Suppressor macrophage treated with lipopolysaccharide for 1 hour (primary cell): ENCODE data around the gene CHST9.

Experiments
- DNase-seq, 3 donors: peaks; one replicate each; pipeline ENCODE4 v3.0.0-alpha.2; 2020 to 2022

The CHST9 gene

DNA sequence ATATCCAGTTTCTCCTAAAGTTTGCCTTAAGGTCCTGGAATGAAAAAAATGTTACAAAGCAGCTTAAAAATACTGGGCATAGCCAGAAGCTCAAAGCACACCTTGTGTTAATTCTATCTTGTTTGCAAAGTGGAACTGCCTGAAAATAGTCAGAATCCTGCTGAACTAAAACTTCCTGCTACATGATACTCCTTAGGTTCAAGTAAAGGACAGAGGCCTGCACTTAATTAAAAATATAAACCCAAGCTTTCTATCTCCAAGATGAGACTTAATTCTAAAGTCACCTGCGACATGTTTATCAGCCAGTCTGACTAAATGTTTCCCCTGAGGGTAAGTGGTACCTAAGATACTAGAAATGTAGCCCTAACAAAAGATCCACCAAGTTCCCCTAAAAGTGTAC is 103.4 kb downstream of the CHST9 start:
- no peak for DNase-seq

DNA sequence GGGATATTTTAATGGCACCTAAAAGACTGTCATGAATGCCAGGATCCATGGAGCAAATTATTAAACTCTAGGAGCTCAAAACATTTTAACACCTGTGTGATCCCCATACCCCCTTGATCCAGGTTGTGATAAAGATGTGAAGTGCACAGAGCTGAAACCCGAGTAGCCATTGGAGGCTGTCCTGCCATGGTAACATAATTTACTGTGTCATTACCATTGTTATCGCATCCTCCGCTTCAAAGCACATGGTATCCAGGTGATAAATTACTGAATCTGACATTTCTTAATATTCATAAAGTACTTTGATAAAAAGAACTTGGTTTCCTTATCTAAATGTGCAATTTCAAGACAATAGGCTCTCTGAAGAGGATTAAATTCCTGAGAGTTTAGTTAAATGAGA is 109.3 kb downstream of the CHST9 start:
- DNase-seq: no peak

DNA sequence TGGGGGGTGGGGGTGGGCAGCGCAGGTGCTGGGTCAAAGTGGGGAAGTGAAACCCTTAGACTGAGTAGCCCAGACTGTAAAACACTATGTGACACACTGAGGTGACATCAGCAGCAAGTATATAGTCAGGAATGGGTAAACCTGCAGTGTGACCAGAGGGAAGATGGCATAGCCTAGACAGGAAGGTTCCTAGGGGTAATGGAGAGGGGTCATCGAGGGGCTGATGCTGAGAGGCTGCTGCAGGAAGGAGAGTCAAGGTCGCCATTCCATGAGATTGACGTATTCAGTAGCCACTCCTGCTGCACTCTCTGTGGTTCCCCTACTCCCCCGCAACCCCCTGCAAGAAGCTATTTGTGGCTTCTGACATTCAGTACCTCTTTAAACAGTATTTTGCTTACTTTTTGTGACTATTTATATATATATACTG is 111.7 kb downstream of the CHST9 start:
- no peak for DNase-seq

- no peak for DNase-seq
Measured at GRCh38 chr18:27064673-27065072, 120.4 kb downstream of the CHST9 start.

GRCh38 chr18:27062802-27063201 is 122.3 kb downstream of the CHST9 start:
- no peak for DNase-seq

GRCh38 chr18:27061488-27062095 is 123.5 kb downstream of the CHST9 start:
- no peak for DNase-seq

- no peak for DNase-seq
Measured at GRCh38 chr18:27057519-27058234, 127.4 kb downstream of the CHST9 start.

GRCh38 chr18:27054926-27055325 is 130.2 kb downstream of the CHST9 start:
- DNase-seq: no peak

DNA sequence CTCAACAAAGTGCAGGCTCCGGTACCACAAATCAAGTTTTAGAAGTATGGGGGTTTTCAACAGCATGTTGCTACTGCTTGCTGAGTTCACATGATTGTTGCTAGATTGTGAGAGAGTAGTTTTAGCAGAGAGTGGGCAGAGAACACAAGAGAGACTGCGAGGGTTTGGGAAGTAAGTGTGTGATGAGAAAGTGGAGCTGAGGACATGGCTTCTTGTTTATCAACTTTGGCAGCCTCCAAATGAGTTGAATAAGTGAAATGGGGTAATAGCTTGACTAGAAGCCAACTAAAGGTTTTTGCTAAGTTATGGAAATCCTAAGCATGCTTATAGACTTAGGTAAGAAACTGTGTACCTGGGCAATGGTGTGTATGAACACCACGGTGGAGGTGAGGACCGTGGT is 135.1 kb downstream of the CHST9 start:
- no peak for DNase-seq

DNA sequence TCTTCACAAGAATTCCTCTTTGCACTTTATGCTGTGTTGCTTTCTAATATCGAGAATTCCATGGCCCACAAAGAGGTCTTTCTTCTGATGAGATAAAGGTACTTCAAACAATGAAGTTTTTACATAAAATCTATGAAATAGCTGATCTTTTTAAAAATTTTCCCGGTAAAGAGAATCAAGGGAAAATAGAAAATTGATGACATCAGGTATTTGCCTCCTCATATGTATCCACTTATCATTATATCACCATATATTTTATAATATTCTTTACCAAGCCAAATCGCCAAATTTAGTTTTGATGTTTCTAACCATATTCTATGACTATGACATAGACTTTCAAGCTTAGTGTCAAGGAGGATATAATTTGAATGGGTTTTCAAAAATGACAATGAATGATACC is 139.8 kb downstream of the CHST9 start:
- no peak for DNase-seq

- DNase-seq: no peak
Measured at GRCh38 chr18:27042177-27042576, 142.9 kb downstream of the CHST9 start.

DNA sequence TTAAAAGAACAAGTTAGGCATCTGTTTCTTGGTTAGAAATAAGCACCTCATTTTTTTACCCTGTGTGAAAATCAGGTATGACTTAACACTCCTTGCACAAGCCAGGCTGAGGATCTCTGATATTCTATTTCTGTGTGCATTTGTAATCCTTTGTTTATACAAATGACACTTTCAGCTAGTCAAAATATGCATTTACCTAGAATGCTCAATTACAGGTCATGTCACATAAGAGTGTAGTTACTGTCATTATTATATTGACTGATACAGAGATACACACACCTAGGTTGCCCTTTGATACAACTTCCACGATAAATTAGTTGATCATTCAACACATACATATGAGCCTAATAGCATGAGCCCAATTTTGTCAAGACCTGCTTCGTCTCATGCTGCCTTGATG is 144.3 kb downstream of the CHST9 start:
- no peak for DNase-seq

DNA sequence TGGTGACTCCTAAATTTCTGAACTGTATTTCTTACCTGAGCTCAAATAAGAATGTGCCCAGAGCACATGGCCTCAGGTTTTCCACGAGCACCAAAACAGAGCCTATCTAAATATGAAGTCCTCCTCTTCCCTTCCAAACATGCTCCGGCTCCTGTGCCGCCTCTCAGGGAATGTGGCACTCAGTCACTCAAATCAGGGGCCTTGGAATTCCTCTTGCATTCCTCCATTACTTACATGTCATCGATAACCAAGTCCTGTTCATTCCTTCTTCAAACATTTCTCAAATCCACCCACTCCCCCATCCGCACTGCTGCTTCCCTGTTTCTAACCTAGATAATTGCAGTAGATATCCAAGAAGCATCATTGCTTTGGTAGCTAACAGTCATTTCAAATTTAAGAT is 151.4 kb downstream of the CHST9 start:
- DNase-seq: no peak

- no peak for DNase-seq
Measured at GRCh38 chr18:27030421-27030820, 154.7 kb downstream of the CHST9 start.

GRCh38 chr18:27022477-27022876 is 162.6 kb downstream of the CHST9 start:
- DNase-seq: no peak

GRCh38 chr18:27017901-27018500 is 167.1 kb downstream of the CHST9 start:
- DNase-seq: peak in 1 of 3 donors; percentile 3

DNA sequence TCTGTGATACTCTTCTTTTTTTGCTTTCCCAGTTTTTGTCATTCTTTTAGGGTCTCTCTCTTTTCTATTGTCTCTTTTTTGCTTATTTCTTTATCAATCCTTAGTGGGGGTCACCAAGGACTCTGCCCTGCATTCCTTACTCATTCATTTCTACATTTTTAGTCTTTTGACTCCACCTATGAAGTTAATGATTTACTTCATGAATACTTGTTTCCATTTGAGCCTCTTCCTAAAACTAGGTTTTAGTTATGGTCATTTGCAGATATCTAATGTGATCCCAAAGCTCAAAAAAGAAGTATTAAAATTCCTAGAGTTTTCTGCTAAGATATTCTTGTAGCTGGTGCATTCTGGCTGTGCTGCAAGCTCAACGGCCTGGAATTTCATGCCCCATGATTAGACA is 170.3 kb downstream of the CHST9 start:
- no peak for DNase-seq

GRCh38 chr18:27010784-27011183 is 174.3 kb downstream of the CHST9 start:
- DNase-seq: no peak

GRCh38 chr18:27009293-27009692 is 175.8 kb downstream of the CHST9 start:
- DNase-seq: no peak

- no peak for DNase-seq
Measured at GRCh38 chr18:27008575-27008974, 176.5 kb downstream of the CHST9 start.

DNA sequence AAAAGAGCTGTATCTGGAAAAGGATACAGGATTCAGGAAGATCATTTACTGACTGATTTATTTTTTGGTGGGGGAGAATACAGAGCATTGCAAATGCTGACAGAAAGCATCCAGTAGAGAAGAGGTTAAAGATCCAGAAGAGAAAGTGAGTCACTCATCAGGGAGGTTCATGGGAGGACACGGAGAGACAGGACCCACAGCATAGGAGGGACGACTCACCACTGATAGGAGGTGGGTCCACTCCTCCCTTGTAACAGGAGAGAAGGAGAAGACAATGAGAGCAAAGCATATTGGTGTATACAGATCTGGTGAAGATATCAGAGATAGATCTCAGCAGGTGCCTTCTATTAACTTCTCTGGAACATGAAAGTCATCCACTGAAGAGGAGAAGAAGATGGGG is 177.2 kb downstream of the CHST9 start:
- no peak for DNase-seq

GRCh38 chr18:27005589-27005988 is 179.5 kb downstream of the CHST9 start:
- peak in 1 of 3 donors; percentile 3 for DNase-seq

GRCh38 chr18:27004056-27004829 is 180.9 kb downstream of the CHST9 start:
- DNase-seq: peak in 1 of 3 donors; percentile 7

GRCh38 chr18:26999797-27000196 is 185.3 kb downstream of the CHST9 start:
- no peak for DNase-seq
